ENCODE data around the gene PGLYRP2. TPM values are rescaled to one million over a fixed set of nuclear protein-coding genes. Genes with fewer than 3 reads are reported as not detected.
"Not testable (repeated sequence)": the region's sequence is repeated elsewhere in the genome, so short reads cannot be mapped to it uniquely, and the experiment has no call there.

The PGLYRP2 gene
- total RNA-seq, 1 donor from 2014 or later = not detected

DNA sequence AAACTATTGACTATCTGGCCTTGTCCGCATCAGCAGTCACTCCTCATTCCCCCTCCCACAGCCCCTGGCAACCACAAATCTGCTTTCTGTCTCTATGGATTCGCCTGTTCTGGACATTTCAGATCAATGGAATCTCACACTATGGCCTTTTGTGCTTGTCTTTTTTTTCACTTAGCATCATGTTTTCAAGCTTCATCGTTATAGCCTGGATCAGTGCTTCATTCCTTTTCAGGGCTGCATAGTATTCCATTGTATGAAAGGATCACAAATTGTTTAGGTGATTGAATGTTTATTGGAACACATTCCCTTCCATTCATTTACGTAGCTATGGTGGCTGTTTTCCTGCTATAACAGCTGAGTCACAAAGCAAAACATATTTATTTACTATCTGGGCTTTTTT lies 7.7 kb upstream of the PGLYRP2 start:
- Mint-ChIP-seq H3K4me3 (no peak overlapping the region), H3K27ac (no peak overlapping the region), H3K27me3 (ENCODE audit: insufficient read depth, low read depth) (peaks cover 5% of the 10 kb centered on the region), H3K4me1 (no peaks in the 10 kb centered on the region), H3K9me3 (peaks cover 8% of the 10 kb centered on the region), H3K36me3 (no peaks in the 10 kb centered on the region)
- Histone ChIP-seq H4K20me1 (ENCODE audit: low read depth) (no peaks in the 10 kb centered on the region), H3K27me3 (no peaks in the 10 kb centered on the region), H3K9ac (no peak overlapping the region), H2AFZ (replicated peaks) (no peak overlapping the region), H3K4me1 (no peaks in the 10 kb centered on the region), H3K4me3 (no peak overlapping the region), H3K4me2 (no peak overlapping the region), H3F3A (ENCODE audit: low read depth) (no peaks in the 10 kb centered on the region), H3K27ac (no peak overlapping the region), H3K79me2 (ENCODE audit: low read depth) (no peaks in the 10 kb centered on the region), H3K9me3 (ENCODE audit: low read depth) (peaks cover 5% of the 10 kb centered on the region), H3K36me3 (no peaks in the 10 kb centered on the region)
- TF ChIP-seq, protein P1, sequence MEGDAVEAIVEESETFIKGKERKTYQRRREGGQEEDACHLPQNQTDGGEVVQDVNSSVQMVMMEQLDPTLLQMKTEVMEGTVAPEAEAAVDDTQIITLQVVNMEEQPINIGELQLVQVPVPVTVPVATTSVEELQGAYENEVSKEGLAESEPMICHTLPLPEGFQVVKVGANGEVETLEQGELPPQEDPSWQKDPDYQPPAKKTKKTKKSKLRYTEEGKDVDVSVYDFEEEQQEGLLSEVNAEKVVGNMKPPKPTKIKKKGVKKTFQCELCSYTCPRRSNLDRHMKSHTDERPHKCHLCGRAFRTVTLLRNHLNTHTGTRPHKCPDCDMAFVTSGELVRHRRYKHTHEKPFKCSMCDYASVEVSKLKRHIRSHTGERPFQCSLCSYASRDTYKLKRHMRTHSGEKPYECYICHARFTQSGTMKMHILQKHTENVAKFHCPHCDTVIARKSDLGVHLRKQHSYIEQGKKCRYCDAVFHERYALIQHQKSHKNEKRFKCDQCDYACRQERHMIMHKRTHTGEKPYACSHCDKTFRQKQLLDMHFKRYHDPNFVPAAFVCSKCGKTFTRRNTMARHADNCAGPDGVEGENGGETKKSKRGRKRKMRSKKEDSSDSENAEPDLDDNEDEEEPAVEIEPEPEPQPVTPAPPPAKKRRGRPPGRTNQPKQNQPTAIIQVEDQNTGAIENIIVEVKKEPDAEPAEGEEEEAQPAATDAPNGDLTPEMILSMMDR (IDR thresholded peaks at IDR 0.05) = no peak
- TF ChIP-seq EZH2phosphoT487 (IDR thresholded peaks at IDR 0.05) (no peak), EZH2 (IDR thresholded peaks at IDR 0.05) (no peak)
- DNase-seq (ENCODE audit: low spot score) = no peak

DNA sequence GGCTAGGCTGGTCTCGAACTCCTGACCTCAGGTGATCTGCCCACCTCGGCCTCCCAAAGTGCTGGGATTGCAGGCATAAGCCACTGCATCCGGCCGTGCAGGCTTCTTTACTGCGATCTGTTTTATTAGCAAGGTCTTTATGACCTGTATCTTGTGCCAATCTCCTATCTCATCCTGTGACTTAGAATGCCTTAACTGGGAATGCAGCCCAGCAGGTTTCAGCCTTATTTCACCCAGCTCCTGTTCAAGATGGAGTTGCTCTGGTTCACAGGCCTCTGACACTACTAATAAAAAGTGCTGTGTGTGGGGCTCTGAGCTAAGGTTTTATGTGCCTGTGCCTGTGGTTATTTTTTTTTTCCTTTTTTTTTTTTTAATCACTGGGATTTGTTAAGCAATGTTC lies 6.5 kb upstream of the PGLYRP2 start:
- H3K4me1 ChIP-seq; H3F3A ChIP-seq (ENCODE audit: low read depth); H3K9me3 Mint-ChIP-seq; H3K9ac ChIP-seq; H3K9me3 ChIP-seq (ENCODE audit: low read depth); H4K20me1 ChIP-seq (ENCODE audit: low read depth); H3K4me2 ChIP-seq; H3K27me3 Mint-ChIP-seq (ENCODE audit: insufficient read depth, low read depth); H3K27ac Mint-ChIP-seq; H3K79me2 ChIP-seq (ENCODE audit: low read depth); H3K27me3 ChIP-seq; DNase-seq (ENCODE audit: low spot score); H3K36me3 ChIP-seq; H3K4me3 ChIP-seq; H3K4me3 Mint-ChIP-seq; H2AFZ ChIP-seq (replicated peaks); H3K27ac ChIP-seq; H3K36me3 Mint-ChIP-seq; H3K4me1 Mint-ChIP-seq: not testable (repeated sequence)

DNA sequence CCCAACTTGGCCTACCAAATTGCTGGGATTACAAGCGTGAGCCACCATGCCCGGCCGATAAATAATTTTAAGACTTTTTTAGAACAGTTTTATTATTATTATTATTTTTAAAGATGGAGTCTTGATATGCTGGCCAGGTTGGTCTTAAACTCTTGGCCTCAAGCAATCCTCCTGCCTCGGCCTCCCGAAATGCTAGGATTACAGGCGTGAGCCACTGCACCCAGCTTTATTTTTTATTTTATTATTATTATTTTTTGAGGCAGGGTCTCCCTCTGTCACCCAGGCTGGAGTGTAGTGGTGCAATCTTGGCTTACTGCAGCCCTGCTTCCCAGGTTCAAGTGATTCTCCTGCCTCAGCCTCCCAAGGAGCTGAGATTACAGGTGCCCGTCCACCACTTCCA lies 1.7 kb upstream of the PGLYRP2 start:
- H3K27me3 Mint-ChIP-seq (ENCODE audit: insufficient read depth, low read depth); H3K4me2 ChIP-seq; H3K27ac ChIP-seq; DNase-seq (ENCODE audit: low spot score); H3F3A ChIP-seq (ENCODE audit: low read depth); H3K4me1 Mint-ChIP-seq; H3K27me3 ChIP-seq; H3K4me3 ChIP-seq; H3K4me1 ChIP-seq; H4K20me1 ChIP-seq (ENCODE audit: low read depth); H3K36me3 ChIP-seq; H3K4me3 Mint-ChIP-seq; H3K9ac ChIP-seq; H2AFZ ChIP-seq (replicated peaks); H3K79me2 ChIP-seq (ENCODE audit: low read depth); H3K27ac Mint-ChIP-seq; H3K36me3 Mint-ChIP-seq; H3K9me3 Mint-ChIP-seq; H3K9me3 ChIP-seq (ENCODE audit: low read depth): not testable (repeated sequence)

DNA sequence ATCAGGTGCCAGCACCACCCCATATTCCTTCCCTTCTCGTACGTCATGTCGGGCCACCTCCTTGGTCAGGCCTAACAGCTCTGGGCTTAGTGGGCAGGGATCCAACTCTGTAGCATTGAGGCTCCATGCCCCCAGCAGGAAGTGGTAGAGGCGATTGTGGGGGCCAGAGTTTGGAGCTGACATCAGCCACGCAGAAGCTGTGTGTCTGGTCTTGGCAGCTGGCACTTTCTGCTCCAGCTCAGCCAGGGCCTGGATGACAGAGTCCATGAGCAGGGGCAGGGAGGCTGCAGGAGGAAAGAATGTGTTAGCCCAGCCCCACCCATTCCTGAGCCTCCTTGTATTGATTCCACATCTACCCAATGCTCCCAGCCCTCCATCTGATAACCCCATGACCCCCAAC lies 3.0 kb downstream of the PGLYRP2 start:
- Mint-ChIP-seq H3K27me3 (ENCODE audit: insufficient read depth, low read depth) (peaks cover 15% of the 10 kb centered on the region), H3K9me3 (peaks cover 5% of the 10 kb centered on the region), H3K4me3 (no peak overlapping the region), H3K4me1 (no peaks in the 10 kb centered on the region), H3K36me3 (no peaks in the 10 kb centered on the region), H3K27ac (no peak overlapping the region)
- Histone ChIP-seq H3K36me3 (no peaks in the 10 kb centered on the region), H3K9ac (no peak overlapping the region), H2AFZ (replicated peaks) (no peak overlapping the region), H3K27me3 (peaks cover 4% of the 10 kb centered on the region), H3K9me3 (ENCODE audit: low read depth) (no peaks in the 10 kb centered on the region), H4K20me1 (ENCODE audit: low read depth) (no peaks in the 10 kb centered on the region), H3F3A (ENCODE audit: low read depth) (no peaks in the 10 kb centered on the region), H3K4me2 (no peak overlapping the region), H3K4me1 (no peaks in the 10 kb centered on the region), H3K4me3 (no peak overlapping the region), H3K27ac (no peak overlapping the region), H3K79me2 (ENCODE audit: low read depth) (no peaks in the 10 kb centered on the region)
- DNase-seq (ENCODE audit: low spot score) = no peak
- TF ChIP-seq, protein P1 (IDR thresholded peaks at IDR 0.05) = no peak
- TF ChIP-seq EZH2phosphoT487 (IDR thresholded peaks at IDR 0.05) = no peak
- TF ChIP-seq EZH2 (IDR thresholded peaks at IDR 0.05) = no peak

Data from neural progenitor cell (in vitro differentiated cells).